ENCODE data around the gene ZZZ3. TPM values are rescaled to one million over a fixed set of nuclear protein-coding genes. Genes with fewer than 3 reads are reported as not detected.
"Not testable (repeated sequence)": the region's sequence is repeated elsewhere in the genome, so short reads cannot be mapped to it uniquely, and the experiment has no call there.

The ZZZ3 gene
- total and polyA plus RNA-seq, 10 of the 15 experiments (the other 5 are each of a cell fraction or from before 2014, with no cell fraction given) = 10.5 to 44.1 (median 29.5) TPM

DNA sequence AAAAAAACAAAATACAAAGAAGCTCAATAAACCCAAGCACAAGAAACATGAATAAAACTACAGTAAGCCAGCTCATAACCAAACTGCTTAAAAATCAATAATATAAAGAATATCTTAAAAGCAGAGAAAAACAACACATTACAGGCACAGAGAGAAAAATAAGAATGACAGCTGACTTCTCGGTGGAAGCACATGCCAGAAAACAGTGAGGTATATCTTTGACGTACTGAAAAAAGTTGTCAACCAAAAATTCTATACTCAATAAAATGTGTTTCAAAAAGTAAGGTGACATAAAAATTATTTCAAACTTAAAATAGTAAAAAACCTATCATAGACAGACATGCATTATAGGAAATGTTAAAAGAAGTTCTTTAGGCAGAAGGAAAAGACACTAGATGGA, 33.3 kb downstream of the ZZZ3 start:
- Histone ChIP-seq H3K36me3 (ENCODE audit: control insufficient read depth in 2 of 2, insufficient read depth in 2 of 2, low read length in 1 of 2) (peaks cover 4 to 10% of the 10 kb centered on the region in 2 experiments), H3K27me3 (replicated peaks in 1 of 2; ENCODE audit: control insufficient read depth in 2 of 2, insufficient read depth in 2 of 2, low read length in 1 of 2) (no peaks in the 10 kb centered on the region), H3K4me2 (ENCODE audit: control insufficient read depth, insufficient read depth) (no peak overlapping the region), H3K9ac (ENCODE audit: control insufficient read depth, insufficient read depth, low read length) (no peak overlapping the region), H4K20me1 (ENCODE audit: control insufficient read depth, insufficient read depth) (peaks cover 2% of the 10 kb centered on the region; the same call in 1 of the 2 replicates), H3K9me3 (replicated peaks; ENCODE audit: control insufficient read depth, insufficient read depth, low read length) (peaks cover 8% of the 10 kb centered on the region; the same call in 2 of the 3 replicates), H3K4me3 (no peak overlapping the region), H2AFZ (ENCODE audit: control insufficient read depth, low read depth, low read length) (no peak overlapping the region), H3K4me1 (ENCODE audit: control insufficient read depth, insufficient read depth, low read length) (no peaks in the 10 kb centered on the region), H3K27ac (ENCODE audit: control insufficient read depth, insufficient read depth) (no peak overlapping the region), H3K79me2 (ENCODE audit: control insufficient read depth, insufficient read depth, low read length) (peaks cover 43% of the 10 kb centered on the region)
- SMC1A ChIA-PET (ENCODE audit: uncharacterized antibody, unreplicated experiment) = interaction anchor here (0.6 to 1.0 kb wide), 4 partner anchors 18 to 65 kb away, joined by 3 to 4 read pairs (median 3); no protein-coding TSS in a partner anchor
- 100% methylated on average over 2 of the region's 2 CpGs for WGBS (ENCODE audit: insufficient coverage, insufficient replicate concordance, low lambda C conversion rate, missing lambda C conversion rate)
- RAD21 ChIA-PET (ENCODE audit: unreplicated experiment) = no interaction called here
- DNase-seq (ENCODE audit: low read depth, low spot score) (no peak), ATAC-seq (no peak), FAIRE-seq (no peak)
- CTCF ChIA-PET = interaction anchor here (0.6 to 2.2 kb wide), 6 partner anchors 16 to 878 kb away, joined by 3 to 7 read pairs (median 3); no protein-coding TSS in a partner anchor
- in situ Hi-C loops (cut with MboI) (no loop called here), intact Hi-C loops (cut with micrococcal nuclease; ENCODE audit: unreplicated experiment) (no loop called here)
- no TSS peak for BruUV-seq (replicated peaks)
- 0 out of 2 replicates have a peak, but pooled peaks have one; percentile 60 for TF ChIP-seq CBX5 (IDR thresholded peaks at IDR 0.05; ENCODE audit: low read depth)
- TF ChIP-seq SIX5 (IDR thresholded peaks at IDR 0.05; ENCODE audit: low read depth, low read length, severe bottlenecking) = no peak
- TF ChIP-seq, protein P1, sequence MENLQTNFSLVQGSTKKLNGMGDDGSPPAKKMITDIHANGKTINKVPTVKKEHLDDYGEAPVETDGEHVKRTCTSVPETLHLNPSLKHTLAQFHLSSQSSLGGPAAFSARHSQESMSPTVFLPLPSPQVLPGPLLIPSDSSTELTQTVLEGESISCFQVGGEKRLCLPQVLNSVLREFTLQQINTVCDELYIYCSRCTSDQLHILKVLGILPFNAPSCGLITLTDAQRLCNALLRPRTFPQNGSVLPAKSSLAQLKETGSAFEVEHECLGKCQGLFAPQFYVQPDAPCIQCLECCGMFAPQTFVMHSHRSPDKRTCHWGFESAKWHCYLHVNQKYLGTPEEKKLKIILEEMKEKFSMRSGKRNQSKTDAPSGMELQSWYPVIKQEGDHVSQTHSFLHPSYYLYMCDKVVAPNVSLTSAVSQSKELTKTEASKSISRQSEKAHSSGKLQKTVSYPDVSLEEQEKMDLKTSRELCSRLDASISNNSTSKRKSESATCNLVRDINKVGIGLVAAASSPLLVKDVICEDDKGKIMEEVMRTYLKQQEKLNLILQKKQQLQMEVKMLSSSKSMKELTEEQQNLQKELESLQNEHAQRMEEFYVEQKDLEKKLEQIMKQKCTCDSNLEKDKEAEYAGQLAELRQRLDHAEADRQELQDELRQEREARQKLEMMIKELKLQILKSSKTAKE (IDR thresholded peaks at IDR 0.05; ENCODE audit: low read depth, poor library complexity, severe bottlenecking) = no peak
- TF ChIP-seq HDAC6 (IDR thresholded peaks at IDR 0.05; ENCODE audit: unreplicated experiment) = no peak
- POLR2A ChIA-PET = no interaction called here

DNA sequence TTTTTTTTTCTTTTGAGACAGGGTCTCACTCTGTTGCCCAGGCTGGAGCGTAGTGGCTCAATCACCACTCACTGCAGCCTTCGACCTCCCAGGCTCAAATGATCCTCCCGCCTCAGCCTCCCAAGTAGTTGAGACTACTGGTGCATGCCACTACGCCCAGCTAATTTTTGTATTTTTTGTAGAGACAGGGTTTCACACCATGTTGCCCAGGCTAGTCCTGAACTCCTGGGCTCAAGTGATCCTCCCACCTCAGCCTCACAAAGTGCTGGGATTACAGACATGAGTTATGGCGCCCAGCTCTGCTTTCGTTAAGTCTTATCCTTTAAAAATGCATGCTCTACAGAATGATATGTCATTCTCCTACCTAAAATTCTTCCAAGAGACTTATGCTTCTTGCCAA, 36.2 kb downstream of the ZZZ3 start:
- FAIRE-seq; ATAC-seq; DNase-seq (ENCODE audit: low read depth, low spot score); RAD21 ChIA-PET (ENCODE audit: unreplicated experiment); H3K4me2 ChIP-seq (ENCODE audit: control insufficient read depth, insufficient read depth); H4K20me1 ChIP-seq (ENCODE audit: control insufficient read depth, insufficient read depth); H3K27me3 ChIP-seq (replicated peaks in 1 of 2; ENCODE audit: control insufficient read depth in 2 of 2, insufficient read depth in 2 of 2, low read length in 1 of 2); BruUV-seq (replicated peaks); H3K9me3 ChIP-seq (replicated peaks; ENCODE audit: control insufficient read depth, insufficient read depth, low read length); in situ Hi-C loops (cut with MboI); H3K36me3 ChIP-seq (ENCODE audit: control insufficient read depth in 2 of 2, insufficient read depth in 2 of 2, low read length in 1 of 2); intact Hi-C loops (cut with micrococcal nuclease; ENCODE audit: unreplicated experiment); H3K4me1 ChIP-seq (ENCODE audit: control insufficient read depth, insufficient read depth, low read length); CTCF ChIA-PET; H3K9ac ChIP-seq (ENCODE audit: control insufficient read depth, insufficient read depth, low read length); H3K4me3 ChIP-seq; H2AFZ ChIP-seq (ENCODE audit: control insufficient read depth, low read depth, low read length); H3K27ac ChIP-seq (ENCODE audit: control insufficient read depth, insufficient read depth): not testable (repeated sequence)
- WGBS (ENCODE audit: insufficient coverage, insufficient replicate concordance, low lambda C conversion rate, missing lambda C conversion rate) = 97% methylated on average over 6 of the region's 6 CpGs
- ChIA-PET SMC1A (ENCODE audit: uncharacterized antibody, unreplicated experiment) (interaction anchor here (1.0 to 1.9 kb wide), 3 partner anchors 15 to 69 kb away, joined by 3 to 5 read pairs (median 4); no protein-coding TSS in a partner anchor), POLR2A (interaction anchor here (1.3 kb wide), 1 partner anchor 12 kb away, joined by 5 read pairs; no protein-coding TSS in a partner anchor)
- peaks cover 37% of the 10 kb centered on the region for H3K79me2 ChIP-seq (ENCODE audit: control insufficient read depth, insufficient read depth, low read length)

Data from GM12878 (cell line).